ENCODE data around the gene AKAP10.

Gene AKAP10

GRCh38 chr17:19876529-19877161, 101.0 kb downstream of the AKAP10 start:
- no peaks in the 10 kb centered on the region for H3K27me3 ChIP-seq (ENCODE audit: low read length)
- H3F3A ChIP-seq (ENCODE audit: insufficient read depth): no peaks in the 10 kb centered on the region
- H3K4me2 ChIP-seq (ENCODE audit: low read depth, low read length, poor library complexity, severe bottlenecking): no peak overlapping the region
- no peak overlapping the region for H3K4me3 ChIP-seq (ENCODE audit: insufficient read depth, low read length, poor library complexity, severe bottlenecking)
- no peak overlapping the region for H3K9ac ChIP-seq (ENCODE audit: low read length)
- no peaks in the 10 kb centered on the region for H3K36me3 ChIP-seq (ENCODE audit: low read length)
- H3K9me3 ChIP-seq (ENCODE audit: insufficient read depth, low read length): no peaks in the 10 kb centered on the region
- no peak overlapping the region for H3K27ac ChIP-seq (ENCODE audit: low read depth, low read length)
- no peaks in the 10 kb centered on the region for H3K79me2 ChIP-seq (ENCODE audit: insufficient read depth, low read length)
- H3K9me2 ChIP-seq (replicated peaks; ENCODE audit: insufficient read depth, low read length): no peaks in the 10 kb centered on the region
- TF ChIP-seq EZH2phosphoT487 (conservative IDR thresholded peaks at IDR 0.05; ENCODE audit: low read length) (no peak), CTCF (IDR thresholded peaks at IDR 0.05; ENCODE audit: insufficient read depth, low read length, poor library complexity, severe bottlenecking) (no peak)
- no peak overlapping the region for H2AFZ ChIP-seq (ENCODE audit: low read depth, low read length, severe bottlenecking)
- no peaks in the 10 kb centered on the region for H4K20me1 ChIP-seq (ENCODE audit: low read depth, low read length)

GRCh38 chr17:19874256-19874655, 103.4 kb downstream of the AKAP10 start:
- H3F3A ChIP-seq (ENCODE audit: insufficient read depth): no peaks in the 10 kb centered on the region
- H3K79me2 ChIP-seq (ENCODE audit: insufficient read depth, low read length): no peaks in the 10 kb centered on the region
- no peak overlapping the region for H3K27ac ChIP-seq (ENCODE audit: low read depth, low read length)
- H4K20me1 ChIP-seq (ENCODE audit: low read depth, low read length): no peaks in the 10 kb centered on the region
- no peaks in the 10 kb centered on the region for H3K9me3 ChIP-seq (ENCODE audit: insufficient read depth, low read length)
- no peaks in the 10 kb centered on the region for H3K36me3 ChIP-seq (ENCODE audit: low read length)
- H3K9ac ChIP-seq (ENCODE audit: low read length): no peak overlapping the region
- no peaks in the 10 kb centered on the region for H3K27me3 ChIP-seq (ENCODE audit: low read length)
- TF ChIP-seq CTCF (IDR thresholded peaks at IDR 0.05; ENCODE audit: insufficient read depth, low read length, poor library complexity, severe bottlenecking): no peak
- no peak for TF ChIP-seq EZH2phosphoT487 (conservative IDR thresholded peaks at IDR 0.05; ENCODE audit: low read length)
- H3K4me2 ChIP-seq (ENCODE audit: low read depth, low read length, poor library complexity, severe bottlenecking): no peak overlapping the region
- H2AFZ ChIP-seq (ENCODE audit: low read depth, low read length, severe bottlenecking): no peak overlapping the region
- no peak overlapping the region for H3K4me3 ChIP-seq (ENCODE audit: insufficient read depth, low read length, poor library complexity, severe bottlenecking)
- no peaks in the 10 kb centered on the region for H3K9me2 ChIP-seq (replicated peaks; ENCODE audit: insufficient read depth, low read length)

- Histone ChIP-seq H3K27me3 (ENCODE audit: low read length) (no peaks in the 10 kb centered on the region), H3K27ac (ENCODE audit: low read depth, low read length) (no peak overlapping the region), H3K4me2 (ENCODE audit: low read depth, low read length, poor library complexity, severe bottlenecking) (no peak overlapping the region), H2AFZ (ENCODE audit: low read depth, low read length, severe bottlenecking) (no peak overlapping the region), H3K36me3 (ENCODE audit: low read length) (no peaks in the 10 kb centered on the region), H3K9me2 (replicated peaks; ENCODE audit: insufficient read depth, low read length) (no peaks in the 10 kb centered on the region), H4K20me1 (ENCODE audit: low read depth, low read length) (no peaks in the 10 kb centered on the region), H3F3A (ENCODE audit: insufficient read depth) (no peaks in the 10 kb centered on the region), H3K79me2 (ENCODE audit: insufficient read depth, low read length) (no peaks in the 10 kb centered on the region), H3K9ac (ENCODE audit: low read length) (no peak overlapping the region), H3K4me3 (ENCODE audit: insufficient read depth, low read length, poor library complexity, severe bottlenecking) (no peak overlapping the region), H3K9me3 (ENCODE audit: insufficient read depth, low read length) (no peaks in the 10 kb centered on the region)
- no peak for TF ChIP-seq EZH2phosphoT487 (conservative IDR thresholded peaks at IDR 0.05; ENCODE audit: low read length)
- TF ChIP-seq CTCF (IDR thresholded peaks at IDR 0.05; ENCODE audit: insufficient read depth, low read length, poor library complexity, severe bottlenecking): no peak
Observed at GRCh38 chr17:19873346-19873745, 104.3 kb downstream of the AKAP10 start.

Measured in SU-DHL-6 (cell line).